Body of pancreas (tissue), 4 donors: ENCODE measurements around the gene UBE2E2. TPM values are rescaled to one million over a fixed set of nuclear protein-coding genes. Genes with fewer than 3 reads are reported as not detected.

ENCODE experiments used
- ATAC-seq: fragments of 150-250 bp; one replicate; pipeline ENCODE4 v1.9.1; 2016
- DNase-seq, 4 donors: peaks; one replicate each; pipeline ENCODE4 v3.0.0-alpha.2; 2019
- H3K27ac ChIP-seq, 4 donors: fragments of 200-600 bp; sonication (generic); 1 replicate in 3 of 4; 2 replicates in 1 of 4; pipeline versions ENCODE4 v1.5.1 to v1.6.1; 2016 to 2019; ENCODE audit warnings: mild to moderate bottlenecking in 1 of 4, mixed read lengths in 1 of 4, moderate library complexity in 1 of 4
- H3K27me3 ChIP-seq, 2 donors: fragments of 200-600 bp; sonication (generic); one replicate each; pipeline ENCODE4 v1.6.0; 2016; ENCODE audit warnings: mild to moderate bottlenecking in 1 of 2
- H3K36me3 ChIP-seq, 2 donors: fragments of 200-600 bp; sonication (generic); replicated peaks in 1 of 2; 2 replicates each; pipeline ENCODE4 v1.5.1; 2016; ENCODE audit warnings: low read depth in 2 of 2; ENCODE audit not compliant: insufficient read depth in 1 of 2
- H3K4me1 ChIP-seq: fragments of 200-600 bp; sonication (generic); one replicate; pipeline ENCODE4 v1.6.0; 2016
- H3K4me3 ChIP-seq, 2 donors: fragments of 200-600 bp; sonication (generic); 1 replicate in 1 of 2; 2 replicates in 1 of 2; pipeline ENCODE4 v1.5.1; 2016 to 2019
- H3K9me3 ChIP-seq, 3 donors: fragments of 200-600 bp; sonication (generic); 1 replicate in 2 of 3; 2 replicates in 1 of 3; pipeline ENCODE4 v1.5.1; 2016
- CTCF ChIP-seq, 7 experiments: fragments of 450-650 bp in 4 of 7; fragments of 200-600 bp in 3 of 7; sonication (generic) in 3 of 7; IDR thresholded peaks; one replicate each; pipeline ENCODE4 v1.5.1; 2016 to 2019; ENCODE audit warnings: antibody characterized with exemption in 7 of 7
- POLR2A ChIP-seq, 3 donors: fragments of 450-650 bp; IDR thresholded peaks; one replicate each; pipeline ENCODE4 v1.6.1; 2016; ENCODE audit warnings: antibody characterized with exemption in 3 of 3, mild to moderate bottlenecking in 2 of 3
- WGBS, 2 donors: methylation state at CpG; one replicate each; pipeline ENCODE4 v1.1.5; 2017; 5-methylcytosine and 5-hydroxymethylcytosine counted together
- intact Hi-C: fragments of 100-400 bp; cut with DNase I; formaldehyde crosslinking; loops from one replicate; pipeline ENCODE4 v1.15.1; 2023
- small RNA-seq: library from RNA; depleted of rRNA; stranded (forward); fragments of <200 nt; gene quantifications from one replicate; pipeline ENCODE3, GENCODE V24; 2016
- total RNA-seq, 2 donors: library from RNA; depleted of rRNA; stranded (reverse); fragments of >200 nt; gene quantifications; one replicate each; pipeline ENCODE4 v1.1.0, GENCODE V29; 2016

Gene UBE2E2
- total RNA-seq, 2 donors from 2014 or later = 7.8 to 23.7 TPM

- TF ChIP-seq POLR2A (IDR thresholded peaks at IDR 0.05) = no peak
- no peak for TF ChIP-seq CTCF (IDR thresholded peaks at IDR 0.05)
- Histone ChIP-seq H3K27ac (peak overlapping the region in 1 of 4 donors; percentile 22), H3K27me3 (no peaks in the 10 kb centered on the region), H3K36me3 (no peaks in the 10 kb centered on the region), H3K4me1 (peaks cover 15% of the 10 kb centered on the region), H3K4me3 (no peak overlapping the region), H3K9me3 (no peaks in the 10 kb centered on the region)
- intact Hi-C loops = no loop called here
- ATAC-seq (peak; percentile 90), DNase-seq (peak; percentile 15 to 40 (median 39))
- 41% methylated on average over 5 of the region's 5 CpGs for WGBS, 2 donors
These were observed 426.2 kb downstream of the UBE2E2 start for GRCh38 chr3:23629181-23629894.

- H3K4me1 ChIP-seq = peaks cover 15% of the 10 kb centered on the region
- H3K27me3 ChIP-seq = no peaks in the 10 kb centered on the region
- no peaks in the 10 kb centered on the region for H3K9me3 ChIP-seq
- H3K4me3 ChIP-seq = no peak overlapping the region
- no peak overlapping the region for H3K27ac ChIP-seq
- TF ChIP-seq POLR2A (IDR thresholded peaks at IDR 0.05) = no peak
- TF ChIP-seq CTCF (IDR thresholded peaks at IDR 0.05) = no peak
- intact Hi-C loops = no loop called here
- 89 to 96% methylated on average over 6 of the region's 6 CpGs for WGBS, 2 donors
- H3K36me3 ChIP-seq = no peaks in the 10 kb centered on the region
- ATAC-seq (no peak), DNase-seq (no peak)
These were observed 430.3 kb downstream of the UBE2E2 start for GRCh38 chr3:23633261-23633960.

GRCh38 chr3:23637339-23637738 is 434.2 kb downstream of the UBE2E2 start:
- ATAC-seq = no peak
- 94 to 95% methylated on average over 3 of the region's 3 CpGs for WGBS, 2 donors
- no peaks in the 10 kb centered on the region for H3K4me1 ChIP-seq
- H3K27ac ChIP-seq = no peak overlapping the region
- H3K27me3 ChIP-seq = no peaks in the 10 kb centered on the region
- intact Hi-C loops = no loop called here
- TF ChIP-seq CTCF (IDR thresholded peaks at IDR 0.05) = no peak
- no peak for TF ChIP-seq POLR2A (IDR thresholded peaks at IDR 0.05)
- no peaks in the 10 kb centered on the region for H3K36me3 ChIP-seq
- H3K9me3 ChIP-seq = no peaks in the 10 kb centered on the region
- no peak overlapping the region for H3K4me3 ChIP-seq
- DNase-seq = no peak

- H3K9me3 ChIP-seq = no peaks in the 10 kb centered on the region
- DNase-seq (no peak), ATAC-seq (no peak)
- no peaks in the 10 kb centered on the region for H3K36me3 ChIP-seq
- H3K27me3 ChIP-seq = no peaks in the 10 kb centered on the region
- no peak overlapping the region for H3K27ac ChIP-seq
- 22 to 26% methylated on average over 1 of the region's 1 CpG for WGBS, 2 donors
- TF ChIP-seq POLR2A (IDR thresholded peaks at IDR 0.05) (no peak), CTCF (IDR thresholded peaks at IDR 0.05) (no peak)
- no peak overlapping the region for H3K4me3 ChIP-seq
- no peaks in the 10 kb centered on the region for H3K4me1 ChIP-seq
- intact Hi-C loops = no loop called here
These were observed 437.5 kb downstream of the UBE2E2 start for GRCh38 chr3:23640471-23641146.

Small RNA genes lying within 50 kb of the gene (small RNA-seq; reads per million reads assigned to genes)
- gene AC121251.1 (not detected), gene RF00019 (not detected), gene RNU6-788P (not detected), gene RNU6-922P (not detected)
